Caco-2 (cell line): ENCODE measurements around the gene IL1RAPL1. TPM values are rescaled to one million over a fixed set of nuclear protein-coding genes. Genes with fewer than 3 reads are reported as not detected.

Experiments
- BruUV-seq: library from RNA; stranded (reverse); fragments of 400-500 nt; replicated peaks from 2 replicates; lab custom pipeline; 2021; lab: Mats Ljungman, UMichigan
- CTCF ChIA-PET: fragments of 300-600 bp; sonication (Branson Sonifier 250); formaldehyde crosslinking; loops from one replicate; lab custom pipeline; 2022; ENCODE audit warnings: antibody characterized with exemption; lab: Charles Lee
- POLR2A ChIA-PET: fragments of 300-600 bp; sonication (Branson Sonifier 250); formaldehyde crosslinking; loops from one replicate; lab custom pipeline; 2022; ENCODE audit warnings: antibody characterized with exemption; lab: Charles Lee
- DNase-seq, 2 experiments: peaks; one replicate each; pipeline versions ENCODE4 v3.0.0 to v3.0.0-alpha.2; 2020 to 2022
- H3K27me3 ChIP-seq: replicated peaks from 2 replicates; pipeline ENCODE4 v1.6.0; 2011; ENCODE audit warnings: low read length; ENCODE audit not compliant: control insufficient read depth, insufficient read depth
- H3K36me3 ChIP-seq: 2 replicates; pipeline ENCODE4 v1.5.1; 2011; ENCODE audit warnings: low read length; ENCODE audit not compliant: control insufficient read depth, insufficient read depth
- H3K4me1 ChIP-seq: fragments of 250-450 bp; sonication (Bioruptor Pico); 2 replicates; pipeline ENCODE4 v1.5.1; 2020; ENCODE audit warnings: mild to moderate bottlenecking
- H3K4me3 ChIP-seq: 2 replicates; pipeline ENCODE4 v1.5.1; 2011; ENCODE audit warnings: low read depth, mild to moderate bottlenecking, control low read depth, low read length
- H3K9me3 ChIP-seq: fragments of 250-450 bp; sonication (Bioruptor Pico); 2 replicates; pipeline ENCODE4 v1.5.1; 2020; ENCODE audit warnings: mild to moderate bottlenecking, moderate library complexity
- H3K27ac Mint-ChIP-seq: one replicate; pipeline ENCODE4 v1.8.0; 2022; ENCODE audit warnings: mixed read lengths; ENCODE audit not compliant: unreplicated experiment
- H3K27me3 Mint-ChIP-seq: one replicate; pipeline ENCODE4 v1.8.0; 2022; ENCODE audit warnings: mixed read lengths; ENCODE audit not compliant: insufficient read depth, unreplicated experiment
- H3K36me3 Mint-ChIP-seq: one replicate; pipeline ENCODE4 v1.8.0; 2022; ENCODE audit warnings: mild to moderate bottlenecking, mixed read lengths; ENCODE audit not compliant: insufficient read depth, unreplicated experiment
- H3K4me1 Mint-ChIP-seq: one replicate; pipeline ENCODE4 v1.8.0; 2022; ENCODE audit warnings: low read depth, mixed read lengths; ENCODE audit not compliant: unreplicated experiment
- H3K4me3 Mint-ChIP-seq: one replicate; pipeline ENCODE4 v1.8.0; 2022; ENCODE audit warnings: mild to moderate bottlenecking, moderate library complexity, mixed read lengths; ENCODE audit not compliant: unreplicated experiment
- H3K9me3 Mint-ChIP-seq: one replicate; pipeline ENCODE4 v1.8.0; 2022; ENCODE audit warnings: mixed read lengths; ENCODE audit not compliant: unreplicated experiment
- CTCF ChIP-seq, 2 experiments: fragments of 200-600 bp in 1 of 2; IDR thresholded peaks; 1 replicate in 1 of 2; 2 replicates in 1 of 2; pipeline versions ENCODE4 v1.5.1 to v1.8.0; 2011 to 2022; ENCODE audit warnings: antibody characterized with exemption in 1 of 2, control low read depth in 1 of 2, inconsistent platforms in 1 of 2, low read depth in 1 of 2, low read length in 1 of 2, mild to moderate bottlenecking in 1 of 2, moderate library complexity in 1 of 2; ENCODE audit not compliant: insufficient read depth in 1 of 2, severe bottlenecking in 1 of 2, unreplicated experiment in 1 of 2
- intact Hi-C: fragments of 100-400 bp; cut with micrococcal nuclease; formaldehyde crosslinking; loops from one replicate; pipeline ENCODE4 v1.10.0; 2022; ENCODE audit not compliant: unreplicated experiment
- total RNA-seq: library from RNA; stranded (reverse); gene quantifications from 2 replicates; pipeline ENCODE4 v1.2.3, GENCODE V29; 2022

The IL1RAPL1 gene
- total RNA-seq, 1 experiment from 2014 or later: not detected

- POLR2A ChIA-PET: no interaction called here
Observed at GRCh38 chrX:29130905-29131304, 543.7 kb downstream of the IL1RAPL1 start.

GRCh38 chrX:29136904-29137303 lies 549.7 kb downstream of the IL1RAPL1 start:
- no peaks in the 10 kb centered on the region for H3K9me3 ChIP-seq
- TF ChIP-seq CTCF (IDR thresholded peaks at IDR 0.05; ENCODE audit: insufficient read depth in 1 of 2, low read depth in 1 of 2, low read length in 1 of 2, severe bottlenecking in 1 of 2, unreplicated experiment in 1 of 2): no peak
- no peak overlapping the region for H3K4me3 Mint-ChIP-seq
- no peaks in the 10 kb centered on the region for H3K4me1 Mint-ChIP-seq
- H3K27me3 ChIP-seq: no peaks in the 10 kb centered on the region
- H3K4me1 ChIP-seq: no peaks in the 10 kb centered on the region
- H3K36me3 Mint-ChIP-seq: no peaks in the 10 kb centered on the region
- CTCF ChIA-PET: no interaction called here
- no peaks in the 10 kb centered on the region for H3K9me3 Mint-ChIP-seq
- H3K27ac Mint-ChIP-seq: no peak overlapping the region
- intact Hi-C loops: no loop called here
- no TSS peak for BruUV-seq
- H3K4me3 ChIP-seq: no peak overlapping the region
- H3K27me3 Mint-ChIP-seq: no peaks in the 10 kb centered on the region
- no peak for DNase-seq
- POLR2A ChIA-PET: no interaction called here
- H3K36me3 ChIP-seq: no peaks in the 10 kb centered on the region

More at GRCh38 chrX:29130905-29131304, 543.7 kb downstream of the IL1RAPL1 start:
- Mint-ChIP-seq H3K27me3 (no peaks in the 10 kb centered on the region), H3K27ac (no peak overlapping the region), H3K36me3 (no peaks in the 10 kb centered on the region), H3K4me3 (no peak overlapping the region), H3K9me3 (no peaks in the 10 kb centered on the region), H3K4me1 (no peaks in the 10 kb centered on the region)
- intact Hi-C loops: no loop called here
- H3K27me3 ChIP-seq: no peaks in the 10 kb centered on the region
- no TSS peak for BruUV-seq
- H3K9me3 ChIP-seq: no peaks in the 10 kb centered on the region
- CTCF ChIA-PET: no interaction called here
- DNase-seq: no peak
- no peak overlapping the region for H3K4me3 ChIP-seq
- H3K4me1 ChIP-seq: no peaks in the 10 kb centered on the region
- no peaks in the 10 kb centered on the region for H3K36me3 ChIP-seq
- TF ChIP-seq CTCF (IDR thresholded peaks at IDR 0.05; ENCODE audit: insufficient read depth in 1 of 2, low read depth in 1 of 2, low read length in 1 of 2, severe bottlenecking in 1 of 2, unreplicated experiment in 1 of 2): no peak

- CTCF ChIA-PET: no interaction called here
- no TSS peak for BruUV-seq
- Histone ChIP-seq H3K27me3 (no peaks in the 10 kb centered on the region), H3K36me3 (no peaks in the 10 kb centered on the region), H3K4me1 (no peaks in the 10 kb centered on the region), H3K4me3 (no peak overlapping the region), H3K9me3 (no peaks in the 10 kb centered on the region)
- intact Hi-C loops: no loop called here
- Mint-ChIP-seq H3K27ac (no peak overlapping the region), H3K4me1 (no peaks in the 10 kb centered on the region), H3K4me3 (no peak overlapping the region), H3K9me3 (no peaks in the 10 kb centered on the region), H3K36me3 (no peaks in the 10 kb centered on the region), H3K27me3 (no peaks in the 10 kb centered on the region)
- POLR2A ChIA-PET: interaction anchor here (0.5 kb wide), 1 partner anchor 487 kb away, joined by 3 read pairs; no protein-coding TSS in a partner anchor
- no peak for TF ChIP-seq CTCF (IDR thresholded peaks at IDR 0.05; ENCODE audit: insufficient read depth in 1 of 2, low read depth in 1 of 2, low read length in 1 of 2, severe bottlenecking in 1 of 2, unreplicated experiment in 1 of 2)
- no peak for DNase-seq
Observed at GRCh38 chrX:29138003-29138402, 550.8 kb downstream of the IL1RAPL1 start.
